Measurements from ENCODE around the gene MYH7.

- TF ChIP-seq ESRRG (CRISPR knock-in tag; IDR thresholded peaks at IDR 0.05) = no peak
- no peak for TF ChIP-seq PATZ1 (CRISPR knock-in tag; IDR thresholded peaks at IDR 0.05; ENCODE audit: borderline replicate concordance)
- TF ChIP-seq GLIS3 (CRISPR knock-in tag; IDR thresholded peaks at IDR 0.05) = no peak
These were observed 23.6 kb downstream of the MYH7 start for GRCh38 chr14:23411563-23412525.
